GM19467 (cell line): Measurements from ENCODE around the gene TLE3.

Experiments
- ATAC-seq: cut with Tn5 transposase; IDR thresholded peaks from one replicate; pipeline ENCODE4 v1.9.1; 2021; ENCODE audit warnings: mild to moderate bottlenecking, moderate library complexity; ENCODE audit not compliant: unreplicated experiment

TLE3 gene

GRCh38 chr15:70013656-70014313 lies 83.9 kb downstream of the TLE3 start:
- ATAC-seq, result no peak

DNA sequence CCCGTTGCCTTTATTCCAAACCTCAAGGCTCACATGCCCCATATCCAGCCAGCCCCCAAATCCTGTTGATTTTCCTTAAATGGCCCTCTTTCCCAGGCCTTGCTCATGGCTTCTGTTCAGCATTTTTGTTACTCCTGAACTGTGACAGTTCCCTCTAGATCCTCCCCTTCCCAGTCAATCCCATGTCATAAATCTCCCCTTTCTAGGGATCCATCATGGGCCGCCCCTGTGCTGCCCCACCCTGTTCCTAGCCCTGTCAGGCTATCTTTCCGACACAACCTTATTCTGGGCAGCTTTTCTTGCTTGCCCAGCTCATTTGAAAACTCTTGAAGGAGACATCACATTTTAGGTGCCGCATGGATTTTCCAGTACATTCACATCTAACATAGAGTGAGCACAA lies 84.8 kb downstream of the TLE3 start:
- no peak for ATAC-seq

GRCh38 chr15:70008697-70009290 lies 88.9 kb downstream of the TLE3 start:
- no peak for ATAC-seq

DNA sequence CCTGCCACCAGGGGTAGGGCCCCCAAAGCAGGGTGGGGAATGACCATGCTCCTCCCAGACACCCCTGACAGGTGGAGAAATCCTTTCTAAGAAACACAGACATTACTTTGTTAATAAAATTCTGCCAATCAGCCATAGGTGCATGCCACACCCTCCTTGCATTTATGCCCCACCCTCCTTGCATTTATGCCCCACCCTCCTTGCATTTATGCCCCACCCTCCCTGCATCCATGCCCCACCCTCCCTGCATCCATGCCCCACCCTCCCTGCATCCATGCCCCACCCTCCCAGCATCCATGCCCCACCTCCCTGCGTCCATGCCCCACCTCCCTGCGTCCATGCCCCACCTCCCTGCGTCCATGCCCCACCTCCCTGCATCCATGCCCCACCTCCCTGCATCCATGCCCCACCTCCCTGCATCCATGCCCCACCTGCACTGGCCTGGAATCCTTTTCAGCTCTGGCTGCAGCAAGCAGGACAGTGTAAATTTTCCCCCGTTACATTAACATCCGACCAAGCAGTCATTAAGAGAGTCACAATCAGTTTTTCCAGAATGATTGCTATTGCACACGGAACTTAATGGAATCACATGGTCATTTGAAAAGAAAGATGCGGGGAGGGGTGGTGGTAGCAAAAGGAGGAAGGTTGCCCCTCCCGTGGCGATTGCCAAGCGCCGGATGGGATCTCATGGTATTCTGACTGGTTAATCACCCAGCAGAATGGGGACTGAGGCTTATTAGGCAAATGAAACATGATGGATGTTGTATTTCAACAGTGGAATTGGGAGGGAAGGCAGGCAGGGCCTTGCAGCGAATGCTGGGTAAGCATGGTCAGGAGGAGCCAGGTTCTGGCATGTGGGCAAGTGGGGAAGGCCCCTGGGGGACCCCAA lies 91.2 kb downstream of the TLE3 start:
- no peak for ATAC-seq

- ATAC-seq, result no peak
These were observed 92.9 kb downstream of the TLE3 start for GRCh38 chr15:70004826-70005225.

GRCh38 chr15:70002897-70003296 lies 94.8 kb downstream of the TLE3 start:
- ATAC-seq, result no peak

DNA sequence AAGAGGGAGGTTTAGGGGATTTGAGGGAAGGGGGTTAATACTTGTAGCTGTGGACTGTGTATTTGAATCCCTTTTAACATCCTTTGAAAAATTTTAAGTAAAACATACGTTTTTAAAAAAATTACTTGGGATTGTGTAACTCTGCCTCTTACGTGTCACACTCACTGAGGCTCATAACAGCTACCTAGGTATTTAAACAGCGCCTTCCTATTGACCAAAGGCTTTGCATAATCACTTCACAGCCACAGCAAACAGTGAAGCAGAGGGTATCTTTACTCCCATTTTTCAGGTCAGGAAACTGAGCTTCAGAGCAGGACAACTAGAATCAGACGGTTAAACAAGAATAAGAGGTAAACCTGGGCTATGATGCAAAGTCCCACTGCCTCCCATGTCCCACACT lies 95.9 kb downstream of the TLE3 start:
- ATAC-seq, result no peak

- no peak for ATAC-seq
These were observed 98.2 kb downstream of the TLE3 start for GRCh38 chr15:69999392-70000085.

GRCh38 chr15:69998541-69999391 lies 99.0 kb downstream of the TLE3 start:
- ATAC-seq, result no peak

GRCh38 chr15:69997813-69998212 lies 99.9 kb downstream of the TLE3 start:
- ATAC-seq, result no peak
